ENCODE results near the gene AIFM1.

AIFM1 gene

GRCh38 chrX:130163398-130163797, 2.2 kb downstream of the AIFM1 start:
- no peak overlapping the region for H3K4me3 ChIP-seq (ENCODE audit: control insufficient read depth, low read depth, low read length)
- TF ChIP-seq, protein P1, sequence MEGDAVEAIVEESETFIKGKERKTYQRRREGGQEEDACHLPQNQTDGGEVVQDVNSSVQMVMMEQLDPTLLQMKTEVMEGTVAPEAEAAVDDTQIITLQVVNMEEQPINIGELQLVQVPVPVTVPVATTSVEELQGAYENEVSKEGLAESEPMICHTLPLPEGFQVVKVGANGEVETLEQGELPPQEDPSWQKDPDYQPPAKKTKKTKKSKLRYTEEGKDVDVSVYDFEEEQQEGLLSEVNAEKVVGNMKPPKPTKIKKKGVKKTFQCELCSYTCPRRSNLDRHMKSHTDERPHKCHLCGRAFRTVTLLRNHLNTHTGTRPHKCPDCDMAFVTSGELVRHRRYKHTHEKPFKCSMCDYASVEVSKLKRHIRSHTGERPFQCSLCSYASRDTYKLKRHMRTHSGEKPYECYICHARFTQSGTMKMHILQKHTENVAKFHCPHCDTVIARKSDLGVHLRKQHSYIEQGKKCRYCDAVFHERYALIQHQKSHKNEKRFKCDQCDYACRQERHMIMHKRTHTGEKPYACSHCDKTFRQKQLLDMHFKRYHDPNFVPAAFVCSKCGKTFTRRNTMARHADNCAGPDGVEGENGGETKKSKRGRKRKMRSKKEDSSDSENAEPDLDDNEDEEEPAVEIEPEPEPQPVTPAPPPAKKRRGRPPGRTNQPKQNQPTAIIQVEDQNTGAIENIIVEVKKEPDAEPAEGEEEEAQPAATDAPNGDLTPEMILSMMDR (conservative IDR thresholded peaks at IDR 0.05; ENCODE audit: control insufficient read depth, insufficient read depth, low read depth, low read length), result no peak
- DNase-seq (ENCODE audit: low read depth), result no peak

DNA sequence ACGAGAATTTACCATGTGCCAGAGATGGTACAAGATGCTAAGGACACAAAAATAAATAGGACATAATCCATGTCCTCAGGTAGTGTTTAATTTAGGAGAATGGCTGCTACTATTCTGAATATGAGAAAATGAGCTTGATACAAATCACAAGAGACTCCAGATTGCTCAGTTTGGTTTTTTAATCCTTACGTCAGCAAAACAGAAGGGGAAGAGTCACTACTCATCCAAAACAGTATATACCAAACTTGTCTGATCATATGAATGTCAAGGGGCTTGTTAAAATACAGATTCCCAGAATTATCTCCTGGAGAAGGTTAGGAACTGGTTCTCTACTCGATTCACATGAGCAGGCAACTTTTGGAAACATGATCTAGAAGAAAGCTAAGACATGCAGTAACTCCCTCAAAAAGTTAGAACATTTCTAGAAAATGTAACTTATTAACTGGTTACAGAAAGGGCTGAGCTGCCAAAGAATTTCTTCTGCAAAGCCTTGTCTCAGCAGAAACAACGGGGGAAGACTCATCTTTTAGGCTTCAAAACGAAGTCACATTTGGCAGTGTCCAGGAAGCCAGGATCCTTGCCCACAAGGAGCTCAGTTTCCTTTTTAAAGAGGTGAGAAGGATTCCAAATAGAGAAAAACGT, 3.4 kb downstream of the AIFM1 start:
- no peak for DNase-seq (ENCODE audit: low read depth)
- H3K4me3 ChIP-seq (ENCODE audit: control insufficient read depth, low read depth, low read length), result no peak overlapping the region
- TF ChIP-seq, protein P1 (conservative IDR thresholded peaks at IDR 0.05; ENCODE audit: control insufficient read depth, insufficient read depth, low read depth, low read length), result no peak

- DNase-seq (ENCODE audit: low read depth), result no peak
- H3K4me3 ChIP-seq (ENCODE audit: control insufficient read depth, low read depth, low read length), result no peak overlapping the region
- TF ChIP-seq, protein P1 (conservative IDR thresholded peaks at IDR 0.05; ENCODE audit: control insufficient read depth, insufficient read depth, low read depth, low read length), result no peak
Measured at GRCh38 chrX:130159776-130160175, 5.9 kb downstream of the AIFM1 start.

DNA sequence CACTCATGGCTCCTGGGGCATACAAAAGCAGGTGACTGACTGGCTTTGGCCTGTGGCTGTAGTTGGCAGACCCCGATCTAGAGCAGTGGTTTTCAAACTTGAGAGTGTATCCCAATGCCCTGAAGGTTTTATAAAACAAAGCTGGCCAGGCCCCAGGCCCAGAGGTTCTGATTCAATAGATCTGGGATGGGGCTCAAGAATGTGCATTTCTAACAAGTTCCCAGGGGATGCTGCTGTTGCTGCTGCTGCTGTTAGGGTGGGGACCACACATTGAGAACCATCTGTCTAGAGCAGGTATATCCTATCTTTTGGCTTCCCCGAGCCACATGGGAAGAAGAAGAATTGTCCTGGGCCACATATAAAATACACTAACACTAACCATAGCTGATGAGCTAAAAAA, 7.3 kb downstream of the AIFM1 start:
- DNase-seq (ENCODE audit: low read depth), result no peak
- H3K4me3 ChIP-seq (ENCODE audit: control insufficient read depth, low read depth, low read length), result no peak overlapping the region
- TF ChIP-seq, protein P1 (conservative IDR thresholded peaks at IDR 0.05; ENCODE audit: control insufficient read depth, insufficient read depth, low read depth, low read length), result no peak

DNA sequence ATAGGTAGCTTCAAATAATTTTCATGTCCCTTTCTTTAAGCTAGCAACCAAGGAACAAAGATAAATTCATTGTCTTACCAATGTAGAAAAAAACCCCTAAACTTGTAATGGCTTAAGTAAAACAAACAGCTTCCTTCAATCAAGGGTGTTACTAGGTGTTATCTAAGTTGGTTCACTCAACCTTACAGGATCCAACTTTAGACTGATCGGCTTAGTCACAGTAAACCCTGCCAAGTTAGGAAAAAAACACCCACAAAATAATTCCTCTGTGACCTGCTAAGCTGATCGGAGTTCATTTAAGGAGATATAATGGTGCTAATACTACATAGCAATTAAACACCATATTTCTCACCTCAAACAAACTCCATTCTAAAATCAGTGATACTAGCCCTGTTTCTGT, 10.1 kb downstream of the AIFM1 start:
- TF ChIP-seq, protein P1 (conservative IDR thresholded peaks at IDR 0.05; ENCODE audit: control insufficient read depth, insufficient read depth, low read depth, low read length), result no peak
- H3K4me3 ChIP-seq (ENCODE audit: control insufficient read depth, low read depth, low read length), result no peak overlapping the region
- DNase-seq (ENCODE audit: low read depth), result no peak

GRCh38 chrX:130147631-130148030, 18.0 kb downstream of the AIFM1 start:
- TF ChIP-seq, protein P1 (conservative IDR thresholded peaks at IDR 0.05; ENCODE audit: control insufficient read depth, insufficient read depth, low read depth, low read length), result no peak
- no peak overlapping the region for H3K4me3 ChIP-seq (ENCODE audit: control insufficient read depth, low read depth, low read length)
- no peak for DNase-seq (ENCODE audit: low read depth)

GRCh38 chrX:130145123-130145522, 20.5 kb downstream of the AIFM1 start:
- no peak for DNase-seq (ENCODE audit: low read depth)
- no peak overlapping the region for H3K4me3 ChIP-seq (ENCODE audit: control insufficient read depth, low read depth, low read length)
- TF ChIP-seq, protein P1 (conservative IDR thresholded peaks at IDR 0.05; ENCODE audit: control insufficient read depth, insufficient read depth, low read depth, low read length), result no peak
